K562 (cell line): Measurements from ENCODE around the gene CMTR1. TPM values are rescaled to one million over a fixed set of nuclear protein-coding genes. Genes with fewer than 3 reads are reported as not detected.
A peak's percentile ranks its signal among the peaks of the same experiment; 100 is the strongest.

ENCODE experiments used
- ASH1L ChIP-seq: fragments of 450-650 bp; IDR thresholded peaks from 2 replicates; pipeline ENCODE4 v1.6.1; 2018; ENCODE audit warnings: borderline replicate concordance, mild to moderate bottlenecking, low read depth; ENCODE audit not compliant: partially characterized antibody
- ELF4 ChIP-seq: fragments of 450-650 bp; formaldehyde crosslinking; IDR thresholded peaks from 2 replicates; pipeline ENCODE4 v1.4.0; 2022; ENCODE audit warnings: missing genetic modification characterization
- ESRRA ChIP-seq: fragments of 450-650 bp; IDR thresholded peaks from 2 replicates; pipeline ENCODE4 v1.6.1; 2014; ENCODE audit warnings: low read depth, mild to moderate bottlenecking, moderate library complexity, borderline replicate concordance
- ETS1 ChIP-seq: conservative IDR thresholded peaks from 2 replicates; pipeline ENCODE4 v1.6.1; 2011; ENCODE audit warnings: low read depth, mild to moderate bottlenecking, low read length; ENCODE audit not compliant: control insufficient read depth
- NFXL1 ChIP-seq: fragments of 450-650 bp; formaldehyde crosslinking; IDR thresholded peaks from 2 replicates; pipeline ENCODE4 v1.4.0; 2021; ENCODE audit warnings: mild to moderate bottlenecking
- PKNOX1 ChIP-seq: fragments of 450-650 bp; IDR thresholded peaks from 2 replicates; pipeline ENCODE4 v1.6.1; 2016
- TFAP4 ChIP-seq: sonication (generic); formaldehyde crosslinking; IDR thresholded peaks from 2 replicates; pipeline ENCODE4 v1.8.0; 2022; ENCODE audit warnings: missing genetic modification reagents, mild to moderate bottlenecking, moderate library complexity, borderline replicate concordance
- TRIM28 ChIP-seq: fragments of 450-650 bp; IDR thresholded peaks from 2 replicates; pipeline ENCODE4 v1.6.1; 2017
- ZNF518B ChIP-seq: fragments of 250-450 bp; sonication (Bioruptor Pico); IDR thresholded peaks from 2 replicates; pipeline ENCODE4 v1.5.0; 2021; ENCODE audit warnings: mild to moderate bottlenecking, moderate library complexity
- ZNF778 ChIP-seq: fragments of 450-650 bp; formaldehyde crosslinking; IDR thresholded peaks from 2 replicates; pipeline ENCODE4 v1.4.0; 2020; ENCODE audit warnings: mild to moderate bottlenecking, moderate library complexity
- polyA plus RNA-seq, 8 experiments: library from polyadenylated mRNA; depleted of rRNA in 4 of 8; stranded (reverse) in 5 of 8; unstranded in 3 of 8; fragments of >200 nt; fragmentation: Nextera tagmentation in 2 of 8; fragmentation: Illumina TruSeq in 1 of 8; extraction: Ambion mirVana in 2 of 8; extraction: Trizol in 1 of 8; gene quantifications; 2 replicates each; pipeline versions ENCODE4 v1.2.1 to v1.2.3, GENCODE V29; 2011 to 2014; ENCODE audit warnings: inconsistent platforms in 1 of 8, missing spikeins in 1 of 8
- total RNA-seq, 7 experiments: library from RNA; depleted of rRNA in 6 of 7; stranded (reverse); fragments of >200 nt in 6 of 7; fragmentation: Illumina TruSeq in 2 of 7; extraction: Trizol in 2 of 7; gene quantifications; 2 replicates each; pipeline versions ENCODE4 v1.2.1 to v1.2.3, GENCODE V29; 2011 to 2021; ENCODE audit warnings: low replicate concordance in 1 of 7
- TF ChIP-seq, protein P1 (sequence below), 3 experiments: fragments of 200-800 bp in 1 of 3; fragments of 250-450 bp in 1 of 3; fragments of 450-650 bp in 1 of 3; sonication (Bioruptor Pico) in 1 of 3; sonication (Bioruptor generic) in 1 of 3; formaldehyde crosslinking in 1 of 3; IDR thresholded peaks; 2 replicates each; pipeline versions ENCODE4 v1.6.1 to v1.8.0; 2016 to 2022; ENCODE audit warnings: mild to moderate bottlenecking in 2 of 3, missing genetic modification characterization in 2 of 3, missing compliant biosample characterization in 1 of 3, moderate library complexity in 1 of 3
- TF ChIP-seq, protein P2 (sequence below): sonication (generic); formaldehyde crosslinking; IDR thresholded peaks from 2 replicates; pipeline ENCODE4 v1.8.0; 2022; ENCODE audit warnings: missing genetic modification reagents, mild to moderate bottlenecking, borderline replicate concordance

Gene CMTR1
- total and polyA plus RNA-seq, 9 of the 15 experiments (the other 6 are each of a cell fraction or from before 2014, with no cell fraction given): 2.9 to 63.5 (median 49.5) TPM

DNA sequence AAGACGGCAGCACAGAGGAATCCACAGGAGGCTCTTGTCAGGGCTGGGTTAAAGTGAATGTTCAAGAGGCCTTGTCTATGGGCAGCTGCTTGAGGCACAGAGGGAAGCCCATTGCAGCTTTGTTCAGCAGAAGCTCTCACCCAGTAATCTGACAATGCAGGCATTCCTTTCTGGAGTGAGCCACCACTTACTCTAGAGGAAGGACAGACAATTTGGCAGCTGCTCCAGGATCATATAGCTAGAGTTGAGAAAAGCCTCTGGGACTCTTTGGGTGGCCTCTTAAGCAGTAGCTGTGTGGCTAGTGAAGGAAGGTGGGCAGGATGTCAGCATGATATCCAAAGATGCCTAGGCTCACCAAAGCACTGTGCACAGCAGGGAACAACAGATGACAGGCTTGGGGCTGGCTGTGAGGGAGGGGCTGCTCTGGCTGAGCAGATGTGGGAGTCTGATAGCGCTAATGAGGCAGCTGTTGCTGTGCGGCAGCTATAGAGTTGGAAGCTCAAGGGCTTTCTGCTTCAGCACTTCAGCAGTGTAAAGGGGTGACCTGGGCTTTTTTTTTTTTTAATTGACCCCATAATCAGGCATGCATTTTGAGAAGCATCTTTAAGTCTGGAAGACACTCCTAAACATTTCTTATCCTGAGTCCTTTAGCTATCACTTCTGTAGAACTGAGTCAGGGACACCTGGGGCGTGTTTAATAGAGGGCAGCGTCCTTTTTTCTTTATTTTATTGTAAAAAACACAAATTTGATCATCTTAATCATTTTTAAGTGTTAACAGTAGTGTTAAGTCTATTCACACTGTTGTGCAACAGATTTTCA lies 27.2 kb downstream of the CMTR1 start (continued):
- TF ChIP-seq, protein P1, sequence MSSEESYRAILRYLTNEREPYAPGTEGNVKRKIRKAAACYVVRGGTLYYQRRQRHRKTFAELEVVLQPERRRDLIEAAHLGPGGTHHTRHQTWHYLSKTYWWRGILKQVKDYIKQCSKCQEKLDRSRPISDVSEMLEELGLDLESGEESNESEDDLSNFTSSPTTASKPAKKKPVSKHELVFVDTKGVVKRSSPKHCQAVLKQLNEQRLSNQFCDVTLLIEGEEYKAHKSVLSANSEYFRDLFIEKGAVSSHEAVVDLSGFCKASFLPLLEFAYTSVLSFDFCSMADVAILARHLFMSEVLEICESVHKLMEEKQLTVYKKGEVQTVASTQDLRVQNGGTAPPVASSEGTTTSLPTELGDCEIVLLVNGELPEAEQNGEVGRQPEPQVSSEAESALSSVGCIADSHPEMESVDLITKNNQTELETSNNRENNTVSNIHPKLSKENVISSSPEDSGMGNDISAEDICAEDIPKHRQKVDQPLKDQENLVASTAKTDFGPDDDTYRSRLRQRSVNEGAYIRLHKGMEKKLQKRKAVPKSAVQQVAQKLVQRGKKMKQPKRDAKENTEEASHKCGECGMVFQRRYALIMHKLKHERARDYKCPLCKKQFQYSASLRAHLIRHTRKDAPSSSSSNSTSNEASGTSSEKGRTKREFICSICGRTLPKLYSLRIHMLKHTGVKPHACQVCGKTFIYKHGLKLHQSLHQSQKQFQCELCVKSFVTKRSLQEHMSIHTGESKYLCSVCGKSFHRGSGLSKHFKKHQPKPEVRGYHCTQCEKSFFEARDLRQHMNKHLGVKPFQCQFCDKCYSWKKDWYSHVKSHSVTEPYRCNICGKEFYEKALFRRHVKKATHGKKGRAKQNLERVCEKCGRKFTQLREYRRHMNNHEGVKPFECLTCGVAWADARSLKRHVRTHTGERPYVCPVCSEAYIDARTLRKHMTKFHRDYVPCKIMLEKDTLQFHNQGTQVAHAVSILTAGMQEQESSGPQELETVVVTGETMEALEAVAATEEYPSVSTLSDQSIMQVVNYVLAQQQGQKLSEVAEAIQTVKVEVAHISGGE (CRISPR knock-in tag; IDR thresholded peaks at IDR 0.05): peak in 1 of 3 experiments; percentile 80; a peak in 2 of 6 replicates
- TF ChIP-seq TFAP4 (peak; percentile 99), ESRRA (no peak), TRIM28 (0 out of 2 replicates have a peak, but pooled peaks have one; percentile 57), ELF4 (CRISPR knock-in tag) (no peak), ZNF518B (CRISPR knock-in tag) (no peak), NFXL1 (CRISPR knock-in tag) (no peak), ASH1L (no peak), PKNOX1 (peak; percentile 87), ETS1 (peak; percentile 94; the same call in 1 of the 2 replicates), ZNF778 (CRISPR knock-in tag) (no peak)
- TF ChIP-seq, protein P2, sequence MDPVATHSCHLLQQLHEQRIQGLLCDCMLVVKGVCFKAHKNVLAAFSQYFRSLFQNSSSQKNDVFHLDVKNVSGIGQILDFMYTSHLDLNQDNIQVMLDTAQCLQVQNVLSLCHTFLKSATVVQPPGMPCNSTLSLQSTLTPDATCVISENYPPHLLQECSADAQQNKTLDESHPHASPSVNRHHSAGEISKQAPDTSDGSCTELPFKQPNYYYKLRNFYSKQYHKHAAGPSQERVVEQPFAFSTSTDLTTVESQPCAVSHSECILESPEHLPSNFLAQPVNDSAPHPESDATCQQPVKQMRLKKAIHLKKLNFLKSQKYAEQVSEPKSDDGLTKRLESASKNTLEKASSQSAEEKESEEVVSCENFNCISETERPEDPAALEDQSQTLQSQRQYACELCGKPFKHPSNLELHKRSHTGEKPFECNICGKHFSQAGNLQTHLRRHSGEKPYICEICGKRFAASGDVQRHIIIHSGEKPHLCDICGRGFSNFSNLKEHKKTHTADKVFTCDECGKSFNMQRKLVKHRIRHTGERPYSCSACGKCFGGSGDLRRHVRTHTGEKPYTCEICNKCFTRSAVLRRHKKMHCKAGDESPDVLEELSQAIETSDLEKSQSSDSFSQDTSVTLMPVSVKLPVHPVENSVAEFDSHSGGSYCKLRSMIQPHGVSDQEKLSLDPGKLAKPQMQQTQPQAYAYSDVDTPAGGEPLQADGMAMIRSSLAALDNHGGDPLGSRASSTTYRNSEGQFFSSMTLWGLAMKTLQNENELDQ: no peak
